ENCODE measurements around the gene GPS2.

GRCh38 chr17:7355053-7355452, 39.9 kb upstream of the GPS2 start, which contains the start of gene TMEM95:
- no peak for TF ChIP-seq ZNF623 (tag by site-specific recombination; IDR thresholded peaks at IDR 0.05)
- TF ChIP-seq CTCF (tag by site-specific recombination; IDR thresholded peaks at IDR 0.05) = no peak
- no peak for TF ChIP-seq ZNF660 (tag by site-specific recombination; IDR thresholded peaks at IDR 0.05)
- TF ChIP-seq ZNF473 (tag by site-specific recombination; IDR thresholded peaks at IDR 0.05) = no peak
- no peak for TF ChIP-seq ZNF2 (tag by site-specific recombination; IDR thresholded peaks at IDR 0.05)
- no peak for TF ChIP-seq ZNF175 (tag by site-specific recombination; IDR thresholded peaks at IDR 0.05)
- no peak for TF ChIP-seq ZNF138 (tag by site-specific recombination; IDR thresholded peaks at IDR 0.05; ENCODE audit: borderline replicate concordance)

All from HEK293 (cell line).